Chondrocyte (in vitro differentiated cells): ENCODE results near the gene RFX6. TPM values are rescaled to one million over a fixed set of nuclear protein-coding genes. Genes with fewer than 3 reads are reported as not detected.

Experiments used
- DNase-seq: peaks from one replicate; pipeline ENCODE4 v3.0.0; 2021; ENCODE audit warnings: mixed read lengths, low spot score
- H3K27ac Mint-ChIP-seq: one replicate; pipeline ENCODE4 v1.8.0; 2021; ENCODE audit warnings: mild to moderate bottlenecking, moderate library complexity, mixed read lengths; ENCODE audit not compliant: unreplicated experiment
- H3K27me3 Mint-ChIP-seq: 2 replicates; pipeline ENCODE4 v1.8.0; 2021; ENCODE audit warnings: low read depth, mixed read lengths
- H3K36me3 Mint-ChIP-seq: 2 replicates; pipeline ENCODE4 v1.8.0; 2021; ENCODE audit warnings: low read depth, mixed read lengths
- H3K4me1 Mint-ChIP-seq: 2 replicates; pipeline ENCODE4 v1.8.0; 2021; ENCODE audit warnings: low read depth, mild to moderate bottlenecking, mixed read lengths
- H3K4me3 Mint-ChIP-seq: one replicate; pipeline ENCODE4 v1.8.0; 2021; ENCODE audit warnings: mild to moderate bottlenecking, moderate library complexity, mixed read lengths; ENCODE audit not compliant: unreplicated experiment
- H3K9me3 Mint-ChIP-seq: 2 replicates; pipeline ENCODE4 v1.8.0; 2021; ENCODE audit warnings: low read depth, mixed read lengths
- total RNA-seq: library from RNA; stranded (reverse); gene quantifications from 3 replicates; pipeline ENCODE4 v1.2.1, GENCODE V29; 2021
- TF ChIP-seq, protein P1 (sequence below): fragments of 200-600 bp; sonication (generic); IDR thresholded peaks from 2 replicates; pipeline ENCODE4 v1.5.0; 2021; ENCODE audit warnings: antibody characterized with exemption, mild to moderate bottlenecking, moderate library complexity

RFX6 gene
- total RNA-seq, 1 donor from 2014 or later, result not detected

DNA sequence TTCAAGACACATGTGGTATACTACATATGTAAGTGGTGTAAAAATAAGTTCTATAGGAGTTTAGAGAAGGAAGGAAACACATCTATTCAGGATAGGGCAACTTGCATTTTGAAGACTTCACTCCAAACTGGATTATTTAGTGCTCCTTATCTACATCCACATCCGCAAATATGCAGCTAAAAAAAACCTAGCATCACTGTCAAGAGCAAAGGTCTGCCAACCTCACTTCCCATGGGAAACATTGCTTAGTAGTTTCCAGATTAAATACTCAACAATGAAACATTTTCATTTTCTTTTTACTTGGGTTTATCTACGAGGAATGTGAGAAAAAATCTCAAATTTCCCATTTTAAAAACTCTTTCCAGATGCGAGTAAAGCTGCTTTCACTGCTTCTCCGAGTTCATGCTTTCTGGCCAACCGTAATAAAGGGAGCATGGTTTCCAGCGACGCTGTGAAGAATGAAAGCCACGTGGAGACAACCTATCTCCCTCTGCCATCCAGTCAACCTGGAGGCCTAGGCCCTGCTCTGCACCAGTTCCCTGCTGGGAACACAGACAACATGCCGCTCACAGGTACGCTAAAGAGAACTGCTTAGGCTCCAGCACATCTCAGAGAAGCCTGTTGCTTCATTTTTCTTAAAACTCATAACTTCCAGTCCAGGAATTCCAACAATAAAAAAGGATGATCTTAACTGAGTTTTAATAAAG, 48.2 kb downstream of the RFX6 start:
- Mint-ChIP-seq H3K27ac (no peak overlapping the region), H3K27me3 (peaks cover 7% of the 10 kb centered on the region), H3K4me1 (no peaks in the 10 kb centered on the region), H3K9me3 (no peaks in the 10 kb centered on the region), H3K36me3 (no peaks in the 10 kb centered on the region), H3K4me3 (no peak overlapping the region)
- TF ChIP-seq, protein P1, sequence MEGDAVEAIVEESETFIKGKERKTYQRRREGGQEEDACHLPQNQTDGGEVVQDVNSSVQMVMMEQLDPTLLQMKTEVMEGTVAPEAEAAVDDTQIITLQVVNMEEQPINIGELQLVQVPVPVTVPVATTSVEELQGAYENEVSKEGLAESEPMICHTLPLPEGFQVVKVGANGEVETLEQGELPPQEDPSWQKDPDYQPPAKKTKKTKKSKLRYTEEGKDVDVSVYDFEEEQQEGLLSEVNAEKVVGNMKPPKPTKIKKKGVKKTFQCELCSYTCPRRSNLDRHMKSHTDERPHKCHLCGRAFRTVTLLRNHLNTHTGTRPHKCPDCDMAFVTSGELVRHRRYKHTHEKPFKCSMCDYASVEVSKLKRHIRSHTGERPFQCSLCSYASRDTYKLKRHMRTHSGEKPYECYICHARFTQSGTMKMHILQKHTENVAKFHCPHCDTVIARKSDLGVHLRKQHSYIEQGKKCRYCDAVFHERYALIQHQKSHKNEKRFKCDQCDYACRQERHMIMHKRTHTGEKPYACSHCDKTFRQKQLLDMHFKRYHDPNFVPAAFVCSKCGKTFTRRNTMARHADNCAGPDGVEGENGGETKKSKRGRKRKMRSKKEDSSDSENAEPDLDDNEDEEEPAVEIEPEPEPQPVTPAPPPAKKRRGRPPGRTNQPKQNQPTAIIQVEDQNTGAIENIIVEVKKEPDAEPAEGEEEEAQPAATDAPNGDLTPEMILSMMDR, result no peak
- no peak for DNase-seq

DNA sequence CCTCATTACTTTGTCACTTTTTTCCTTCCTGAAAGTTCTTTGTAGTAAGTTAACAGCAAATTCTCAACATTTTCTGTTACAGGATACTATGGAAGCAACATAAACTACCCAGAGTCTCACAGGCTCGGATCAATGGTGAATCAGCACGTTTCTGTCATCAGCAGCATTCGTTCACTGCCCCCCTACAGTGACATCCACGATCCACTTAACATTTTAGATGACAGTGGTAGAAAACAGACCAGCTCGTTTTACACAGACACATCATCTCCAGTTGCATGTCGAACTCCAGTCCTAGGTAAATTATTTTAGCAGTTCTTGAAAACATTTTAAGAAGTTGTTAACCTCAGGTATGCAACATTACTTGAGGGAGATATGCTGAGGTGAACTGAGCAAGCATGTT, 51.6 kb downstream of the RFX6 start:
- Mint-ChIP-seq H3K9me3 (no peaks in the 10 kb centered on the region), H3K4me1 (no peaks in the 10 kb centered on the region), H3K36me3 (no peaks in the 10 kb centered on the region), H3K4me3 (no peak overlapping the region), H3K27ac (no peak overlapping the region), H3K27me3 (peaks cover 12% of the 10 kb centered on the region)
- TF ChIP-seq, protein P1, result no peak
- no peak for DNase-seq

- peaks cover 11% of the 10 kb centered on the region for H3K27me3 Mint-ChIP-seq
- H3K4me1 Mint-ChIP-seq, result no peaks in the 10 kb centered on the region
- H3K4me3 Mint-ChIP-seq, result no peak overlapping the region
- H3K36me3 Mint-ChIP-seq, result no peaks in the 10 kb centered on the region
- TF ChIP-seq, protein P1, result no peak
- no peak overlapping the region for H3K27ac Mint-ChIP-seq
- DNase-seq, result no peak
- H3K9me3 Mint-ChIP-seq, result no peaks in the 10 kb centered on the region
Measured at GRCh38 chr6:116929825-116930224, 52.8 kb downstream of the RFX6 start.

GRCh38 chr6:116931456-116931855, 54.4 kb downstream of the RFX6 start:
- Mint-ChIP-seq H3K27me3 (peaks cover 11% of the 10 kb centered on the region), H3K4me1 (no peaks in the 10 kb centered on the region), H3K4me3 (no peak overlapping the region), H3K9me3 (no peaks in the 10 kb centered on the region), H3K36me3 (no peaks in the 10 kb centered on the region), H3K27ac (no peak overlapping the region)
- DNase-seq, result no peak
- TF ChIP-seq, protein P1, result no peak

GRCh38 chr6:116932496-116932895, 55.5 kb downstream of the RFX6 start:
- peaks cover 11% of the 10 kb centered on the region for H3K27me3 Mint-ChIP-seq
- TF ChIP-seq, protein P1, result no peak
- no peak for DNase-seq
- H3K9me3 Mint-ChIP-seq, result no peaks in the 10 kb centered on the region
- H3K4me3 Mint-ChIP-seq, result no peak overlapping the region
- H3K4me1 Mint-ChIP-seq, result no peaks in the 10 kb centered on the region
- H3K36me3 Mint-ChIP-seq, result no peaks in the 10 kb centered on the region
- H3K27ac Mint-ChIP-seq, result no peak overlapping the region
